Neural cell (in vitro differentiated cells): ENCODE measurements around the gene CRTC1. TPM values are rescaled to one million over a fixed set of nuclear protein-coding genes. Genes with fewer than 3 reads are reported as not detected.
A peak's percentile ranks its signal among the peaks of the same experiment; 100 is the strongest.

ENCODE experiments used
- H2AFZ ChIP-seq: fragments of 200-600, 300-800 bp; sonication (generic), shearing (Covaris generic); 2 replicates; pipeline ENCODE4 v1.6.0; 2014; ENCODE audit warnings: low read depth, mild to moderate bottlenecking, antibody characterized with exemption, low read length, moderate library complexity
- H3F3A ChIP-seq: fragments of 200-600 bp; shearing (Covaris generic); 2 replicates; pipeline ENCODE4 v1.6.1; 2016; ENCODE audit warnings: mild to moderate bottlenecking, moderate library complexity, mixed read lengths, antibody characterized with exemption, low read length; ENCODE audit not compliant: insufficient read depth, poor library complexity, severe bottlenecking
- H3K27ac ChIP-seq: fragments of 200-600, 300-800 bp; sonication (generic), shearing (Covaris generic); 2 replicates; pipeline ENCODE4 v1.5.1; 2014; ENCODE audit warnings: mild to moderate bottlenecking, low read length, moderate library complexity
- H3K27me3 ChIP-seq: fragments of 300-800, 200-600 bp; sonication (generic), shearing (Covaris generic); 2 replicates; pipeline ENCODE4 v1.6.0; 2014; ENCODE audit warnings: mild to moderate bottlenecking, low read depth, low read length, moderate library complexity; ENCODE audit not compliant: insufficient read depth
- H3K36me3 ChIP-seq: fragments of 300-800, 200-600 bp; sonication (generic), shearing (Covaris generic); 2 replicates; pipeline ENCODE4 v1.5.1; 2014; ENCODE audit warnings: mild to moderate bottlenecking, antibody characterized with exemption, low read length, moderate library complexity; ENCODE audit not compliant: insufficient read depth
- H3K4me2 ChIP-seq: fragments of 300-800, 200-600 bp; sonication (generic), shearing (Covaris generic); 2 replicates; pipeline ENCODE4 v1.6.0; 2014; ENCODE audit warnings: mild to moderate bottlenecking, low read length
- H3K4me3 ChIP-seq: fragments of 300-800, 200-600 bp; sonication (generic), shearing (Covaris generic); 2 replicates; pipeline ENCODE4 v1.5.1; 2014; ENCODE audit warnings: mild to moderate bottlenecking, low read length, moderate library complexity
- H3K79me2 ChIP-seq: fragments of 200-600 bp; shearing (Covaris generic); replicated peaks from 2 replicates; pipeline ENCODE4 v1.6.0; 2014; ENCODE audit warnings: mild to moderate bottlenecking, low read length, moderate library complexity; ENCODE audit not compliant: insufficient read depth
- H3K9ac ChIP-seq: fragments of 300-800, 200-600 bp; sonication (generic), shearing (Covaris generic); 2 replicates; pipeline ENCODE4 v1.6.1; 2016; ENCODE audit warnings: mild to moderate bottlenecking, low read length, mixed read lengths
- H3K9me2 ChIP-seq: fragments of 200-600 bp; shearing (Covaris generic); 2 replicates; pipeline ENCODE4 v1.6.1; 2016; ENCODE audit warnings: mild to moderate bottlenecking, low read length, mixed read lengths; ENCODE audit not compliant: insufficient read depth
- H3K9me3 ChIP-seq: fragments of 200-600, 300-800 bp; sonication (generic), shearing (Covaris generic); 2 replicates; pipeline ENCODE4 v1.6.1; 2016; ENCODE audit warnings: mild to moderate bottlenecking, mixed run types, low read length, moderate library complexity, mixed read lengths
- H4K20me1 ChIP-seq: fragments of 200-600 bp; shearing (Covaris generic); 2 replicates; pipeline ENCODE4 v1.6.1; 2016; ENCODE audit warnings: mild to moderate bottlenecking, mixed run types; ENCODE audit not compliant: insufficient read depth
- EP300 ChIP-seq: fragments of 450-650 bp; conservative IDR thresholded peaks from 2 replicates; pipeline ENCODE4 v1.6.1; 2014; ENCODE audit warnings: antibody characterized with exemption, mild to moderate bottlenecking, moderate library complexity; ENCODE audit not compliant: poor library complexity, severe bottlenecking
- EZH2 ChIP-seq: fragments of 200-600, 300-800 bp; shearing (Covaris generic), sonication (generic); IDR thresholded peaks from 2 replicates; pipeline ENCODE4 v1.6.1; 2014; ENCODE audit warnings: antibody characterized with exemption, low read length, borderline replicate concordance, mild to moderate bottlenecking; ENCODE audit not compliant: insufficient read depth, poor library complexity, severe bottlenecking
- MXI1 ChIP-seq: fragments of 450-650 bp; conservative IDR thresholded peaks from 2 replicates; pipeline ENCODE4 v1.6.1; 2014; ENCODE audit warnings: antibody characterized with exemption, mild to moderate bottlenecking; ENCODE audit not compliant: poor library complexity, severe bottlenecking
- POLR2AphosphoS5 ChIP-seq: IDR thresholded peaks from 2 replicates; pipeline ENCODE4 v1.6.1; 2012
- RAD21 ChIP-seq: fragments of 450-650 bp; conservative IDR thresholded peaks from 2 replicates; pipeline ENCODE4 v1.6.1; 2014; ENCODE audit warnings: antibody characterized with exemption, mild to moderate bottlenecking, moderate library complexity
- SMC3 ChIP-seq: fragments of 450-650 bp; conservative IDR thresholded peaks from 2 replicates; pipeline ENCODE4 v1.6.1; 2014; ENCODE audit warnings: antibody characterized with exemption, mild to moderate bottlenecking, moderate library complexity; ENCODE audit not compliant: poor library complexity
- TAF1 ChIP-seq: IDR thresholded peaks from 2 replicates; pipeline ENCODE4 v1.6.1; 2012; ENCODE audit warnings: low read depth
- polyA plus RNA-seq: library from polyadenylated mRNA; depleted of rRNA; stranded (reverse); fragments of >200 nt; gene quantifications from 2 replicates; pipeline ENCODE4 v1.2.3, GENCODE V29; 2014
- TF ChIP-seq, protein P1 (sequence below): IDR thresholded peaks from 2 replicates; pipeline ENCODE4 v1.6.1; 2012; ENCODE audit warnings: borderline replicate concordance
- TF ChIP-seq, protein P2 (sequence below): fragments of 450-650 bp; IDR thresholded peaks from 2 replicates; pipeline ENCODE4 v1.5.1; 2014; ENCODE audit warnings: antibody characterized with exemption, mild to moderate bottlenecking, moderate library complexity; ENCODE audit not compliant: poor library complexity, severe bottlenecking

CRTC1 gene
- polyA plus RNA-seq, 1 donor from 2014 or later, result 10.4 TPM

DNA sequence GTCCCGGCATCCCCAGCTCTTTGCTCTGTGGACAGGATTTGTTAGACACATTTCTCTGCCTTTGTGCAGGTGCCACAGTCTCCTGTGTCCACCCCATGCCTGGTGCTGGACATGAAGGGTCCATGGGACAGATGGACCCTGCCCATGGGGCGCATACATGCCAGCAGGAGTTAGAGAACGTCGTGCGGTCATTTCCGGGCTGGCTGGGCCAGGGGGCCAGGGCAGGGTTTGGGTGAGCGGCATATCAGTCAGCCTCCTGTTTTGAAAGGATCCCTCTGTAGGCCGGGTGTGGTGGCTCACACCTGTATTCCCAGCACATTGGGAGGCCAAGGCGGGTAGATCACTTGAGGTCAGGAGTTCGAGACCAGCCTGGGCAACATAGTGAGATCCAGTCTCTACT lies 35.7 kb upstream of the CRTC1 start:
- no peak for TF ChIP-seq RAD21
- no peak for TF ChIP-seq SMC3
- no peak for TF ChIP-seq POLR2AphosphoS5
- TF ChIP-seq, protein P1, sequence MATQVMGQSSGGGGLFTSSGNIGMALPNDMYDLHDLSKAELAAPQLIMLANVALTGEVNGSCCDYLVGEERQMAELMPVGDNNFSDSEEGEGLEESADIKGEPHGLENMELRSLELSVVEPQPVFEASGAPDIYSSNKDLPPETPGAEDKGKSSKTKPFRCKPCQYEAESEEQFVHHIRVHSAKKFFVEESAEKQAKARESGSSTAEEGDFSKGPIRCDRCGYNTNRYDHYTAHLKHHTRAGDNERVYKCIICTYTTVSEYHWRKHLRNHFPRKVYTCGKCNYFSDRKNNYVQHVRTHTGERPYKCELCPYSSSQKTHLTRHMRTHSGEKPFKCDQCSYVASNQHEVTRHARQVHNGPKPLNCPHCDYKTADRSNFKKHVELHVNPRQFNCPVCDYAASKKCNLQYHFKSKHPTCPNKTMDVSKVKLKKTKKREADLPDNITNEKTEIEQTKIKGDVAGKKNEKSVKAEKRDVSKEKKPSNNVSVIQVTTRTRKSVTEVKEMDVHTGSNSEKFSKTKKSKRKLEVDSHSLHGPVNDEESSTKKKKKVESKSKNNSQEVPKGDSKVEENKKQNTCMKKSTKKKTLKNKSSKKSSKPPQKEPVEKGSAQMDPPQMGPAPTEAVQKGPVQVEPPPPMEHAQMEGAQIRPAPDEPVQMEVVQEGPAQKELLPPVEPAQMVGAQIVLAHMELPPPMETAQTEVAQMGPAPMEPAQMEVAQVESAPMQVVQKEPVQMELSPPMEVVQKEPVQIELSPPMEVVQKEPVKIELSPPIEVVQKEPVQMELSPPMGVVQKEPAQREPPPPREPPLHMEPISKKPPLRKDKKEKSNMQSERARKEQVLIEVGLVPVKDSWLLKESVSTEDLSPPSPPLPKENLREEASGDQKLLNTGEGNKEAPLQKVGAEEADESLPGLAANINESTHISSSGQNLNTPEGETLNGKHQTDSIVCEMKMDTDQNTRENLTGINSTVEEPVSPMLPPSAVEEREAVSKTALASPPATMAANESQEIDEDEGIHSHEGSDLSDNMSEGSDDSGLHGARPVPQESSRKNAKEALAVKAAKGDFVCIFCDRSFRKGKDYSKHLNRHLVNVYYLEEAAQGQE, result no peak
- TF ChIP-seq, protein P2, sequence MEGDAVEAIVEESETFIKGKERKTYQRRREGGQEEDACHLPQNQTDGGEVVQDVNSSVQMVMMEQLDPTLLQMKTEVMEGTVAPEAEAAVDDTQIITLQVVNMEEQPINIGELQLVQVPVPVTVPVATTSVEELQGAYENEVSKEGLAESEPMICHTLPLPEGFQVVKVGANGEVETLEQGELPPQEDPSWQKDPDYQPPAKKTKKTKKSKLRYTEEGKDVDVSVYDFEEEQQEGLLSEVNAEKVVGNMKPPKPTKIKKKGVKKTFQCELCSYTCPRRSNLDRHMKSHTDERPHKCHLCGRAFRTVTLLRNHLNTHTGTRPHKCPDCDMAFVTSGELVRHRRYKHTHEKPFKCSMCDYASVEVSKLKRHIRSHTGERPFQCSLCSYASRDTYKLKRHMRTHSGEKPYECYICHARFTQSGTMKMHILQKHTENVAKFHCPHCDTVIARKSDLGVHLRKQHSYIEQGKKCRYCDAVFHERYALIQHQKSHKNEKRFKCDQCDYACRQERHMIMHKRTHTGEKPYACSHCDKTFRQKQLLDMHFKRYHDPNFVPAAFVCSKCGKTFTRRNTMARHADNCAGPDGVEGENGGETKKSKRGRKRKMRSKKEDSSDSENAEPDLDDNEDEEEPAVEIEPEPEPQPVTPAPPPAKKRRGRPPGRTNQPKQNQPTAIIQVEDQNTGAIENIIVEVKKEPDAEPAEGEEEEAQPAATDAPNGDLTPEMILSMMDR, result no peak
- no peak for TF ChIP-seq EP300
- no peak for TF ChIP-seq EZH2
- TF ChIP-seq MXI1, result no peak
- no peak for TF ChIP-seq TAF1
- Histone ChIP-seq H3K27me3 (no peaks in the 10 kb centered on the region), H3K36me3 (no peaks in the 10 kb centered on the region), H2AFZ (no peak overlapping the region), H3K4me3 (peak overlapping the region; percentile 36), H3K9me2 (no peaks in the 10 kb centered on the region), H3F3A (no peaks in the 10 kb centered on the region), H3K9me3 (no peaks in the 10 kb centered on the region), H3K4me2 (no peak overlapping the region), H3K9ac (peak overlapping the region; percentile 51), H4K20me1 (no peaks in the 10 kb centered on the region), H3K27ac (peak overlapping the region; percentile 87), H3K79me2 (no peaks in the 10 kb centered on the region)

DNA sequence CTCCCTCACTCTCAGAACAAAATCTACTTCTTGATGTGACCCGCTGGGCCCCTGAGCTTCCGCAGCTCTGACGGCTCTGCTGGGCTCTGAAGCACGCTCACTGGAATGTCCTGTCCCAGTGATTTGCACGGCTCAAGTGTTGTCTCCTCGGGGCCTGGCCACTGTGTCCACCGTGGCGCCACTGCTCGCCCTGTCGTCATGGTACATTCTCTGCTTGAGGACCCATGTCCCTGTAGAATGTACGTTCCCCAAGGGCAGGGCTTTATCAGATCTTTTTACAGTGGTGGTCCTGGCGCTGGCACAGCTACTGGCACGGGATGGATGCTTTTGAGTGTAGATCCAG lies 34.5 kb upstream of the CRTC1 start:
- H3K4me2 ChIP-seq, result no peak overlapping the region
- no peak overlapping the region for H2AFZ ChIP-seq
- H3K36me3 ChIP-seq, result no peaks in the 10 kb centered on the region
- TF ChIP-seq, protein P1, result no peak
- TF ChIP-seq SMC3 (no peak), EZH2 (no peak), MXI1 (no peak), POLR2AphosphoS5 (no peak), RAD21 (no peak), EP300 (no peak), TAF1 (no peak)
- TF ChIP-seq, protein P2, result no peak
- no peaks in the 10 kb centered on the region for H3K9me2 ChIP-seq
- no peaks in the 10 kb centered on the region for H3K9me3 ChIP-seq
- no peak overlapping the region for H3K27ac ChIP-seq
- H3K4me3 ChIP-seq, result no peak overlapping the region
- H3F3A ChIP-seq, result no peaks in the 10 kb centered on the region
- no peak overlapping the region for H3K9ac ChIP-seq
- H3K27me3 ChIP-seq, result no peaks in the 10 kb centered on the region
- H4K20me1 ChIP-seq, result no peaks in the 10 kb centered on the region
- H3K79me2 ChIP-seq, result no peaks in the 10 kb centered on the region
